HT1080 (cell line): ENCODE data around the gene RASGRF1. TPM values are rescaled to one million over a fixed set of nuclear protein-coding genes. Genes with fewer than 3 reads are reported as not detected.
A peak's percentile ranks its signal among the peaks of the same experiment; 100 is the strongest.
"Not testable (repeated sequence)": the region's sequence is repeated elsewhere in the genome, so short reads cannot be mapped to it uniquely, and the experiment has no call there.

Source experiments
- DNase-seq: peaks from one replicate; pipeline ENCODE4 v3.0.0-alpha.2; 2015; ENCODE audit warnings: low read depth
- total RNA-seq: library from RNA; depleted of rRNA; stranded (reverse); fragments of >200 nt; shearing (Covaris generic); gene quantifications from 2 replicates; pipeline ENCODE4 v1.2.3, GENCODE V29; 2014

Gene RASGRF1
- total RNA-seq, 1 experiment from 2014 or later: 0.14 TPM

GRCh38 chr15:79041601-79042168, 48.9 kb downstream of the RASGRF1 start:
- no peak for DNase-seq

GRCh38 chr15:79037848-79038247, 52.7 kb downstream of the RASGRF1 start:
- no peak for DNase-seq

GRCh38 chr15:79036323-79036722, 54.3 kb downstream of the RASGRF1 start:
- DNase-seq: no peak

- no peak for DNase-seq
These were observed 54.8 kb downstream of the RASGRF1 start for GRCh38 chr15:79035814-79036213.

GRCh38 chr15:79035111-79035601, 55.4 kb downstream of the RASGRF1 start:
- peak; percentile 10 for DNase-seq

- no peak for DNase-seq
These were observed 56.3 kb downstream of the RASGRF1 start for GRCh38 chr15:79034284-79034683.

GRCh38 chr15:79032656-79033055, 57.9 kb downstream of the RASGRF1 start:
- DNase-seq: no peak

- DNase-seq: no peak
These were observed 58.8 kb downstream of the RASGRF1 start for GRCh38 chr15:79031821-79032220.

GRCh38 chr15:79031201-79031600, 59.4 kb downstream of the RASGRF1 start:
- no peak for DNase-seq

GRCh38 chr15:79030470-79030869, 60.1 kb downstream of the RASGRF1 start:
- DNase-seq: no peak

- peak; percentile 35 for DNase-seq
These were observed 62.1 kb downstream of the RASGRF1 start for GRCh38 chr15:79028411-79028964.

GRCh38 chr15:79027532-79028410, 62.8 kb downstream of the RASGRF1 start:
- no peak for DNase-seq

GRCh38 chr15:79025802-79026201, 64.8 kb downstream of the RASGRF1 start:
- DNase-seq: no peak

GRCh38 chr15:79025201-79025600, 65.4 kb downstream of the RASGRF1 start:
- DNase-seq: no peak

- DNase-seq: not testable (repeated sequence)
These were observed 66.1 kb downstream of the RASGRF1 start for GRCh38 chr15:79024493-79024892.

- no peak for DNase-seq
These were observed 66.7 kb downstream of the RASGRF1 start for GRCh38 chr15:79023918-79024317.

GRCh38 chr15:79023546-79023890, 67.1 kb downstream of the RASGRF1 start:
- DNase-seq: no peak

- DNase-seq: no peak
These were observed 71.6 kb downstream of the RASGRF1 start for GRCh38 chr15:79018960-79019359.

- DNase-seq: no peak
These were observed 72.6 kb downstream of the RASGRF1 start for GRCh38 chr15:79017953-79018352.

GRCh38 chr15:79016527-79017170, 73.9 kb downstream of the RASGRF1 start:
- DNase-seq: no peak

GRCh38 chr15:79015416-79015815, 75.2 kb downstream of the RASGRF1 start:
- DNase-seq: no peak

- DNase-seq: no peak
These were observed 80.3 kb downstream of the RASGRF1 start for GRCh38 chr15:79010278-79010677.
